ENCODE measurements around the gene ARL2BP.

- no peak for TF ChIP-seq POLR2AphosphoS5 (IDR thresholded peaks at IDR 0.05)
- no peak for TF ChIP-seq CTCF (IDR thresholded peaks at IDR 0.05)
- no peak for TF ChIP-seq EP300 (IDR thresholded peaks at IDR 0.05; ENCODE audit: low read depth)
Observed at GRCh38 chr16:57208926-57209325, 36.1 kb upstream of the ARL2BP start.
